H1 (cell line): ENCODE data around the gene ASCL1. TPM values are rescaled to one million over a fixed set of nuclear protein-coding genes. Genes with fewer than 3 reads are reported as not detected.

Source experiments
- CTCF ChIA-PET: fragments of 300-600 bp; sonication (Branson Sonifier 250); formaldehyde crosslinking; loops from one replicate; lab custom pipeline; 2021; ENCODE audit not compliant: partially characterized antibody; lab: Charles Lee
- POLR2A ChIA-PET: fragments of 300-600 bp; sonication (Branson Sonifier 250); formaldehyde crosslinking; loops from one replicate; lab custom pipeline; 2021; ENCODE audit warnings: inconsistent platforms; ENCODE audit not compliant: partially characterized antibody; lab: Charles Lee
- DNase-seq, 2 experiments: peaks; one replicate each; pipeline versions ENCODE4 v3.0.0 to v3.0.0-alpha.2; 2010 to 2022; ENCODE audit warnings: low spot score in 2 of 2, low read depth in 1 of 2, mixed read lengths in 1 of 2
- FAIRE-seq: peaks from 2 replicates; lab custom pipeline; 2011; peaks lifted over from hg19 to GRCh38; lab: Jason Lieb, UNC
- H2AFZ ChIP-seq: 2 replicates; pipeline ENCODE4 v1.8.1; 2012; ENCODE audit warnings: low read length, inconsistent platforms
- H2AK5ac ChIP-seq: 2 replicates; pipeline ENCODE4 v1.6.1; 2013; ENCODE audit warnings: low read depth, low read length
- H2BK120ac ChIP-seq: replicated peaks from 2 replicates; pipeline ENCODE3; 2013; ENCODE audit warnings: low read depth, low read length, inconsistent platforms
- H2BK12ac ChIP-seq: 2 replicates; pipeline ENCODE4 v1.6.1; 2013; ENCODE audit warnings: low read depth, low read length
- H2BK15ac ChIP-seq: 2 replicates; pipeline ENCODE4 v1.6.1; 2013; ENCODE audit warnings: low read length
- H2BK20ac ChIP-seq: 2 replicates; pipeline ENCODE4 v1.6.1; 2013; ENCODE audit warnings: low read length
- H2BK5ac ChIP-seq: 2 replicates; pipeline ENCODE4 v1.6.1; 2013; ENCODE audit warnings: low read depth, low read length
- H3K14ac ChIP-seq: 2 replicates; pipeline ENCODE4 v1.6.1; 2013; ENCODE audit warnings: inconsistent platforms; ENCODE audit not compliant: insufficient read length
- H3K18ac ChIP-seq: 2 replicates; pipeline ENCODE4 v1.6.1; 2013; ENCODE audit warnings: low read length; ENCODE audit errors: extremely low read depth
- H3K23ac ChIP-seq: 2 replicates; pipeline ENCODE4 v1.6.1; 2013; ENCODE audit warnings: inconsistent platforms; ENCODE audit not compliant: insufficient read length
- H3K23me2 ChIP-seq: 2 replicates; pipeline ENCODE4 v1.6.1; 2013; ENCODE audit warnings: low read depth, low read length
- H3K27ac ChIP-seq: 2 replicates; pipeline ENCODE4 v1.6.1; 2011; ENCODE audit warnings: low read depth, low read length, inconsistent platforms
- H3K27me3 ChIP-seq, 4 experiments: replicated peaks in 1 of 4; 1 replicate in 1 of 4; 2 replicates in 3 of 4; pipeline versions ENCODE4 v1.6.1 to v1.8.1; 2011 to 2013; ENCODE audit warnings: low read length in 3 of 4, mild to moderate bottlenecking in 3 of 4, inconsistent platforms in 2 of 4, mixed read lengths in 2 of 4, moderate library complexity in 1 of 4; ENCODE audit not compliant: control insufficient read depth in 3 of 4, insufficient read depth in 3 of 4; ENCODE audit errors: extremely low read depth in 1 of 4
- H3K36me3 ChIP-seq, 4 experiments: 2 replicates each; pipeline versions ENCODE4 v1.6.1 to v1.8.1; 2011 to 2013; ENCODE audit warnings: mild to moderate bottlenecking in 4 of 4, low read length in 3 of 4, moderate library complexity in 2 of 4, control low read depth in 1 of 4, inconsistent platforms in 1 of 4; ENCODE audit not compliant: insufficient read depth in 4 of 4, control insufficient read depth in 2 of 4
- H3K4ac ChIP-seq: replicated peaks from 2 replicates; pipeline ENCODE3; 2013; ENCODE audit warnings: low read length, low read depth, mixed read lengths, inconsistent platforms; ENCODE audit not compliant: insufficient read length
- H3K4me1 ChIP-seq, 4 experiments: replicated peaks in 1 of 4; 1 replicate in 1 of 4; 2 replicates in 3 of 4; pipeline versions ENCODE4 v1.6.1 to v1.8.1; 2011 to 2013; ENCODE audit warnings: low read length in 3 of 4, inconsistent platforms in 2 of 4, mixed read lengths in 1 of 4; ENCODE audit not compliant: insufficient read depth in 4 of 4, control insufficient read depth in 3 of 4
- H3K4me2 ChIP-seq, 2 experiments: 2 replicates each; pipeline versions ENCODE4 v1.6.1 to v1.8.1; 2011 to 2013; ENCODE audit warnings: low read depth in 2 of 2, low read length in 2 of 2, control low read depth in 1 of 2, inconsistent platforms in 1 of 2, mild to moderate bottlenecking in 1 of 2; ENCODE audit not compliant: insufficient read depth in 1 of 2
- H3K4me3 ChIP-seq, 4 experiments: fragments of 200-600, 300-600 bp in 1 of 4; sonication (generic), shearing (Covaris generic), sonication (Bioruptor Twin) in 1 of 4; 2 replicates each; pipeline versions ENCODE4 v1.5.1 to v1.8.1; 2011 to 2016; ENCODE audit warnings: low read length in 4 of 4, low read depth in 3 of 4, control low read depth in 2 of 4, inconsistent platforms in 2 of 4, mild to moderate bottlenecking in 2 of 4, mixed read lengths in 1 of 4, moderate library complexity in 1 of 4; ENCODE audit not compliant: insufficient read depth in 2 of 4; ENCODE audit errors: extremely low read depth in 1 of 4
- H3K56ac ChIP-seq: replicated peaks from 2 replicates; pipeline ENCODE3; 2013; ENCODE audit warnings: low read depth, mild to moderate bottlenecking, mixed read lengths, low read length, inconsistent platforms; ENCODE audit not compliant: insufficient read length
- H3K79me1 ChIP-seq: 2 replicates; pipeline ENCODE4 v1.6.1; 2013; ENCODE audit warnings: low read depth, low read length, control low read depth
- H3K79me2 ChIP-seq, 2 experiments: 2 replicates each; pipeline versions ENCODE4 v1.6.1 to v1.8.1; 2012 to 2013; ENCODE audit warnings: low read length in 2 of 2, mild to moderate bottlenecking in 2 of 2, inconsistent platforms in 1 of 2; ENCODE audit not compliant: insufficient read depth in 2 of 2, control insufficient read depth in 1 of 2
- H3K9ac ChIP-seq, 4 experiments: replicated peaks in 1 of 4; 1 replicate in 1 of 4; 2 replicates in 3 of 4; pipeline versions ENCODE4 v1.6.1 to v1.8.1; 2011 to 2013; ENCODE audit warnings: low read depth in 3 of 4, low read length in 3 of 4, control low read depth in 2 of 4, mild to moderate bottlenecking in 2 of 4, moderate library complexity in 2 of 4, inconsistent platforms in 1 of 4; ENCODE audit errors: extremely low read depth in 1 of 4
- H3K9me3 ChIP-seq, 2 experiments: 2 replicates each; pipeline versions ENCODE4 v1.6.1 to v1.8.1; 2012 to 2013; ENCODE audit warnings: mild to moderate bottlenecking in 2 of 2, moderate library complexity in 2 of 2, control low read depth in 1 of 2, inconsistent platforms in 1 of 2, low read depth in 1 of 2, low read length in 1 of 2, mixed read lengths in 1 of 2; ENCODE audit not compliant: insufficient read depth in 2 of 2
- H4K20me1 ChIP-seq, 2 experiments: replicated peaks in 1 of 2; 2 replicates each; pipeline versions ENCODE3 to v1.8.1; 2011 to 2013; ENCODE audit warnings: inconsistent platforms in 2 of 2, low read length in 2 of 2, mild to moderate bottlenecking in 1 of 2; ENCODE audit not compliant: insufficient read depth in 2 of 2, control insufficient read depth in 1 of 2
- H4K5ac ChIP-seq: 2 replicates; pipeline ENCODE4 v1.6.1; 2013; ENCODE audit warnings: low read length, low read depth, mixed read lengths, inconsistent platforms; ENCODE audit not compliant: insufficient read length
- H4K8ac ChIP-seq: 2 replicates; pipeline ENCODE4 v1.8.0; 2013; ENCODE audit warnings: mild to moderate bottlenecking, moderate library complexity, low read length, inconsistent platforms; ENCODE audit not compliant: insufficient read depth; ENCODE audit errors: extremely low read depth
- H4K91ac ChIP-seq: replicated peaks from 2 replicates; pipeline ENCODE3; 2013; ENCODE audit warnings: low read length, mixed read lengths, inconsistent platforms; ENCODE audit not compliant: insufficient read length
- KDM1A ChIP-seq: fragments of 200-600, 300-600 bp; sonication (generic); IDR thresholded peaks from 2 replicates; pipeline ENCODE4 v1.7.1; 2016; ENCODE audit warnings: mild to moderate bottlenecking, low read length, borderline replicate concordance
- SUZ12 ChIP-seq: fragments of 200-600 bp; sonication (generic); IDR thresholded peaks from 2 replicates; pipeline ENCODE4 v1.6.1; 2012; ENCODE audit warnings: mild to moderate bottlenecking, inconsistent platforms, low read length, moderate library complexity, mixed read lengths
- WGBS, 2 experiments: shearing (Covaris generic) in 1 of 2; methylation state at CpG; one replicate each; pipeline versions ENCODE4 v1.1.6 to v1.1.7; 2013 to 2015; ENCODE audit warnings: low lambda C conversion rate in 2 of 2, mixed read lengths in 2 of 2, inconsistent platforms in 1 of 2, low coverage in 1 of 2, missing lambda C conversion rate in 1 of 2; ENCODE audit not compliant: insufficient replicate concordance in 2 of 2, insufficient coverage in 1 of 2, insufficient read length in 1 of 2; ENCODE audit errors: extremely low coverage in 1 of 2, missing lambda C conversion rate in 1 of 2; 5-methylcytosine and 5-hydroxymethylcytosine counted together
- polyA plus RNA-seq, 7 experiments: library from polyadenylated mRNA; depleted of rRNA in 3 of 7; stranded (reverse) in 5 of 7; unstranded in 2 of 7; fragments of >200 nt in 5 of 7; fragments of 200-250 nt in 2 of 7; gene quantifications; 1 replicate in 5 of 7; 2 replicates in 1 of 7; 4 replicates in 1 of 7; pipeline versions ENCODE4 v1.2.1 to v1.2.3, GENCODE V29; 2011 to 2013; ENCODE audit warnings: missing spikeins in 2 of 7, mixed read lengths in 2 of 7
- total RNA-seq: library from RNA; stranded (reverse); fragmentation: NEBNext Ultra II Directional; extraction: Animal tissue kit (Norgen Biotek cat#: 25700); gene quantifications from 2 replicates; pipeline ENCODE4 v1.2.1, GENCODE V29; 2021

Gene ASCL1
- total and polyA plus RNA-seq, 2 of the 8 experiments (the other 6 are each of a cell fraction or from before 2014, with no cell fraction given) = 0.12 TPM; not detected in 1

- no peak overlapping the region for H4K8ac ChIP-seq
- H2BK15ac ChIP-seq = no peak overlapping the region
- H3K4me2 ChIP-seq = peak overlapping the region; percentile 60 to 63
- no peak overlapping the region for H4K5ac ChIP-seq
- no peak overlapping the region for H3K4ac ChIP-seq
- H2AFZ ChIP-seq = peak overlapping the region; percentile 70
- peak overlapping the region; percentile 76 for H3K18ac ChIP-seq
- no peak overlapping the region for H2BK20ac ChIP-seq
- no peaks in the 10 kb centered on the region for H3K23me2 ChIP-seq
- H3K27ac ChIP-seq = no peak overlapping the region
- no peaks in the 10 kb centered on the region for H3K27me3 ChIP-seq
- H3K36me3 ChIP-seq = no peaks in the 10 kb centered on the region
- H3K79me2 ChIP-seq = no peaks in the 10 kb centered on the region
- H3K56ac ChIP-seq = no peak overlapping the region
- H2AK5ac ChIP-seq = no peak overlapping the region
- no peak overlapping the region for H3K14ac ChIP-seq
- H3K4me1 ChIP-seq = peaks cover 2 to 10% (median 5%) of the 10 kb centered on the region in 4 experiments; a peak in 4 of 7 replicates
- no peaks in the 10 kb centered on the region for H3K79me1 ChIP-seq
- TF ChIP-seq SUZ12 = no peak
- TF ChIP-seq KDM1A = 0 out of 2 replicates have a peak, but pooled peaks have one; percentile 31
- 90% methylated on average over 5 of the region's 5 CpGs; no CpG with 5 or more reads in 1 of the 2 experiments for WGBS, 2 experiments
- H3K23ac ChIP-seq = no peak overlapping the region
- DNase-seq (no peak), FAIRE-seq (no peak)
- no peak overlapping the region for H3K9ac ChIP-seq
- CTCF ChIA-PET = interaction anchor here (1.2 to 1.3 kb wide), 2 partner anchors 18 to 33 kb away, joined by 4 read pairs; no protein-coding TSS in a partner anchor
- no peaks in the 10 kb centered on the region for H4K20me1 ChIP-seq
- POLR2A ChIA-PET = interaction anchor here (0.7 to 1.7 kb wide), 3 partner anchors 15 to 65 kb away, joined by 3 to 7 read pairs (median 3); no protein-coding TSS in a partner anchor
- no peak overlapping the region for H2BK120ac ChIP-seq
- H3K9me3 ChIP-seq = no peaks in the 10 kb centered on the region
- H4K91ac ChIP-seq = no peak overlapping the region
- H2BK5ac ChIP-seq = peak overlapping the region; percentile 47; the same call in 1 of the 2 replicates
- H2BK12ac ChIP-seq = peak overlapping the region; percentile 53; the same call in 1 of the 2 replicates
- H3K4me3 ChIP-seq = peak overlapping the region in 3 of 4 experiments; percentile 12 to 52 (median 31); a peak in 3 of 8 replicates
These were observed 41.0 kb upstream of the ASCL1 start for GRCh38 chr12:102916252-102917025.
